Stimulated activated CD4-positive, alpha-beta T cell treated with anti-CD3 and anti-CD28 coated beads, Interleukin-12 subunit alpha, Interleukin-12 subunit beta, amount 100 ng/mL, for 24 hours (primary cell): ENCODE data around the gene USP54.
"Not testable (repeated sequence)": the region's sequence is repeated elsewhere in the genome, so short reads cannot be mapped to it uniquely, and the experiment has no call there.

Source experiments
- DNase-seq, 2 experiments: peaks; one replicate each; pipeline ENCODE4 v3.0.0-alpha.2; 2020; ENCODE audit warnings: low read depth in 2 of 2

Gene USP54

DNA sequence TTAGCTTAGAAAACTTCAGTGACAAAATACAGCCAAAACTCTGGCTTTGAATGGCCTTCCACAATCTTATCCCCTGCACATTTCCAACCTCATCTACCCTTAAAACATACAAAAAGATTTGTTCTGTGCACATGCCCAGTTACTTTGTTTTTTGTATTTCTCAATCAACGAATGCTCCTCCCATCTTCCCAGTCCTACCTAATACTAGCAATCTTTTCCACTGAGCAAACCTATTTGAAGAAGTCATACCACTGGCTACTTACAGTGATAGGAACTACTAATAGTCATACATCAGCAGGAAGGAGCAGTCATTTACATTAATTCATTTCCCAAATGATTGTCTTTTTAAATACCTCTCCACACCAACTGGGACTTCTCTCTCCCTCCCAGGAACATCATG lies 2.5 kb downstream of the USP54 start:
- no peak for DNase-seq

DNA sequence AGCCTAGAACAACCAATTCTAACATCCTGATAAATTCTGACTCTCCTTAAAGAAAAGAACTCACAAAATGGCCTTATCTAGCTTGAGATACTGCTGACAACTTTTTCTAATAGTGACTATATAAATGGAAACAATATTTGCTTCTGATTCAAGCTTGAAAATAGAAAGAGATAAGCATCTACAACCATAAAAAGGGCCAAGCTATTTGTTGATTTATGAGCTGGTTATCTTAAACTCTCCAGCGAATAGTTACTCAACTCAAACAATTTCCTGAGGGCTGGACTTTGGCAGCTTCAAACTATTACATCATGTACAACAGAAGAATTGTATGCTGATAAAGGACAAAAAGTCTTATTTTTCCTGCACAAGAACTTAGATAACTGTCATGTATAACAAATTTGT lies 4.6 kb downstream of the USP54 start:
- DNase-seq, result no peak

DNA sequence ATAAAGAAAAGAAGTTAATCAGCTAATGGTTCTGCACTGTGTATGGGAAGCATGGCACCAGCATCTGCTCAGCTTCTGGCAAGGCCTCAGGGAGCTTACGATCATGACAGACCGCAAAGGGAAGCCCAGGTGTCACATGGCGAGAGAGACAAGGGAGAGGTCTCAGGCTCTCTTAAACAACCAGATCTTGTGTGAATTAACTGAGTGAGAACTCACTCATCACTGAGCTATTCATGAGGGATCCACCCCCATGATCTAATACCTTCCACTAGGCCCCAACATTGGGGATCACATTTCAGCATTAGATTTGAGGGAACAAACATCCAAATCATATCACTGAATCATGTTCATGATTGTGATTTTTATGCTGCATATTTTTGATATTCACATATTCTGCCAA lies 5.8 kb downstream of the USP54 start:
- DNase-seq, result no peak

DNA sequence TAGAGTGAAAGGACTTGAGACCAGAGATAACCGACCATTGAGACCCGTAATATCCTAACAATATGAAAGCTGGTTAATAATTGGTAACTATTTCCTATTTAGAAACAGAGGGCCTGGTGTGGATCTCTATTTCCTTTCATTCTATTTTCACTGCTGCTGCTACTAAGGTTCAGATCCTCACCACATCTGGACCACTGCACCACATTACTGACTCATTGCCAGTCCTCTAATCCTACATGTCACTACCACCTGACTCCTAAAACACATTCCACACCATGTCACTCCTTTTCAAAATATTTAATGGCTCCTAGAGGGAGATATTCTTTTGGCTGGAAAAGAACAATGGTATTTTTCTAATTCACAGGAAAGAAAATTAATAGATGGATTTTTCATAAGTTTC lies 6.4 kb downstream of the USP54 start:
- DNase-seq, result no peak

- DNase-seq, result no peak
Observed at GRCh38 chr10:73581918-73582317, 9.2 kb downstream of the USP54 start.

DNA sequence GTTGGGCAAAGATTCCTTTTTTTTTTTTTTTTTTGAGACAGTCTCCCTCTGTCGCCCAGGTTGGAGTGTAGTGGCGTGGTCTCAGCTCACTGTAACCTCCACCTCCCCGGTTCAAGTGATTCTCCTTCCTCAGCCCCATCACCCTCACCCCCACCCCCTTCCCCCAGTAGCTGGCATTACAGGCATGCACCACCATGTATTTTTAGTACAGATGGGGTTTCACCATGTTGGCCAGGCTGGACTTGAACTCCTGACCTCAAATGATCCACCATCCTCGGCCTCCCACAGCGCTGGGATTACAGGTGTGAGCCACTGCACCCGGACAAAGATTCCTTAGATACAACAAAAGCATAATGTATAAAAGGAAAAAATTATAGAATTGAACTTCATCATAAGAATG lies 12.2 kb downstream of the USP54 start:
- not testable (repeated sequence) for DNase-seq

- no peak for DNase-seq
Observed at GRCh38 chr10:73577788-73578187, 13.4 kb downstream of the USP54 start.

DNA sequence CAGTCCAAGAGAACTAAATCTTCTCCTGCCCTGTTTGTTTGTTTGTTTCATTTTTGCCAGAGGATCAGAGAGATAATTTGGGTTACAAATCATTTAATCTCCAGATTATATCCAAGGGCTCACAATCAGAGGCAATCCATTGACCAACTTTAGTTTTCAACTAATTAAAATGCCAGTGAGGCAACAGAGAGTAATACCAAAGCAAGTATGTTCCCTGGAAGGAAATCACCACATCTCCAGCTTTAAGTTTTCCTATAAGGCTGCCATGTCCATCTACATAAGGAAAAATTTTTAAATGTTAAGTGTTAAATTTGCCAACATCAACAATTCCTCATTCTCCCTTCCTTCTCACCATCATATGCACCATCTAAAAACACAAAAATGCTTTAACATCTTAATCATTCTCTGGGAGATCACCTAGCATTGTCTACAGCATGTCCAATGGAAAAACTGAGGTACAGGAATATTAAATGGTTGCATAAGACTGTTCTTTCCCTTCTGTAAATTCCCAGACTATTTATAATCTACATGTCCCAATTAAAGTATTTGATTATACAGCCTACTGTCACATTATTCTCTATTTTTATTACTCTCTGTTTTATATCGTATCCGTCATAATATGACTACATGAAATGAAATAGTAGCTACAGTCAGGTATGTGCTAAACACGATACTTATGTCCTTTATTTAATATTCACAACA lies 14.1 kb downstream of the USP54 start:
- no peak for DNase-seq

GRCh38 chr10:73576178-73576889 lies 14.8 kb downstream of the USP54 start:
- DNase-seq, result no peak

DNA sequence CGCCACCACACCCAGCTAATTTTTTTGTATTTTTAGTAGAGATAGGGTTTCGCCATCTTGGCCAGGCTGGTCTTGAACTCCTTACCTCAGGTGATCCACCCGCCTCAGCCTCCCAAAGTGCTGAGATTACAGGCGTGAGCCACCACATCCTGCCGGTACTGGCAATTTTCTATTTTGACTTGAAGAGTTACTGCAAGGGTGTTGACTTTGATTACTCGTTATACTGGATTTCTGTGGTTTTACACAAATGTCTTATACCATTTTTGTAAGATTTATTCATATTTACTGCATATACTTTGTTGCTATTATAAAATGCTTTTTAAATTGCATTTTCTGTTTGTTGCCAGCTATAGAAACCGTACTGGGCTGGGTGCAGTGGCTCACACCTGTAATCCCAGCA lies 24.1 kb downstream of the USP54 start:
- DNase-seq, result not testable (repeated sequence)

DNA sequence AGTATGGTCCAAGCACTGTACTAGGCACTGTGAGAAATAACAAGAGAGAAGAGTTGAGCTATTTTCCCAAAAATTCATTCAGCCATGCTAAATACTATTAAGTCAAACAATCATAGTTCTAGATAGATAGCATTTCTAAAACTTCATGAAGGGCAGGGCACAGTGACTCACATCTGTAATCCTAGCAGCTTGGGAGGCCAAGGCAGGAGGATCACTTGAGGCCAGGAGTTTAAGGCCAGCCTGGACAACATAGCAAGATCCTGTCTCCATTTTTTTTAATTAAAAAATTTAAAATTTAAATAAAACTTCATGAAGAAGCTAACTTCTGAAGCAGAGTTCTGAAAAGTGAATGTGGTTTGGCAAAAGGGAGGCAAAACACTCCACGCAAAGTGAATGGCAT lies 29.9 kb downstream of the USP54 start:
- no peak for DNase-seq

DNA sequence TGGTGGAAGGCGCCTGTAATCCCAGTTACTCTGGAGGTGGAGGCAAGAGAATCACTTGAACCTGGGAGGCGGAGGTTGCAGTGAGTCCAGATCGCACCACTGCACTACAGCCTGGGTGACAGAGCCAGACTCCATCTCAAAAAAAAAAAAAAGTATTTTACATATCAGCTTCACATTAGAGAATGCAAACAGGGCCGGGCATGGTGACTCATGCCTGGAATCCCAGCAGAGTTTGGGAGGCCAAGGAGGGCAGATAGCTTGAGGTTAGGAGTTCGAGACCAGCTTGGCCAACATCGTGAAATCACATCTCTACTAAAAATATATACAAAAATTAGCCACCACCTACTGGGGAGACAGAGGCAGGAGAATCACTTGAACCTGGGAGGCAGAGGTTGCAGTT lies 31.6 kb downstream of the USP54 start:
- no peak for DNase-seq

DNA sequence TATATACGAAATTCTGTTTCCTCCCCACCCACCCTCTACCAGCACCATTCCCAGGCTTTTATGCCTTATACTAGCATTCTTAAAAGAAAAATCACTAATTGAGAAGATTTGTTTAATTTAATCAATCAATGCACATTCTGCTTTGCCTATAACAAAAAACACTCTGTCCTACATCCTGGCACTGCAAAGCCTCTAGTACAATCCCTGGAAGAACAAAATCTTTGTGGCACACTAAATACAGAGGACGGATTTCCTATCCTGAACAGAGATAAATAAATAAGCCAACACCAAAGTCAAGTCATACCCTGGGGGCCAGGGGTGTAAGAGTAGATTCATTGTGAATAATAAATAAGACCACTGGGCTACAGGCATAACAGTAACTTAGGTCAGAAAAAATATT lies 34.3 kb downstream of the USP54 start:
- no peak for DNase-seq

GRCh38 chr10:73554721-73555120 lies 36.4 kb downstream of the USP54 start:
- DNase-seq, result no peak

GRCh38 chr10:73553761-73554160 lies 37.4 kb downstream of the USP54 start:
- no peak for DNase-seq

GRCh38 chr10:73552819-73553715 lies 38.1 kb downstream of the USP54 start:
- no peak for DNase-seq

DNA sequence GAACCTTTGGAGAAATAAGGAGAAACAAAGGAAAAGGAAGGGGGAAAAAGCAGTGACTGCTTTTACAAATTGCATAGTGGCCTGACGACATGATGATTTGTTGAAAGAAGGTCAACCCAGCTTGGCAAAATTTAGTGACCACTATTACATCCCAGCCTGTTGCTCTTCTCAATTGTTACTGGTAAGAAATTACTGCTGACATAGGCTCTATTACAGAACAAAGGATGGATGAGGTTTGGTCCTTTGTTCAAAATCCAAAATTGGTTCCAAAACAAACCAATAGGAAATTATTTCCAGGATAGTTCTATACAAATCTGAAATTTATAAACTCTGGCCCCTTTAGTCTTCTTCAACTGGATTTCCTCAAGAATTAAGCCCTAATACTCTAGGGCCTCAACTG lies 39.6 kb downstream of the USP54 start:
- no peak for DNase-seq

DNA sequence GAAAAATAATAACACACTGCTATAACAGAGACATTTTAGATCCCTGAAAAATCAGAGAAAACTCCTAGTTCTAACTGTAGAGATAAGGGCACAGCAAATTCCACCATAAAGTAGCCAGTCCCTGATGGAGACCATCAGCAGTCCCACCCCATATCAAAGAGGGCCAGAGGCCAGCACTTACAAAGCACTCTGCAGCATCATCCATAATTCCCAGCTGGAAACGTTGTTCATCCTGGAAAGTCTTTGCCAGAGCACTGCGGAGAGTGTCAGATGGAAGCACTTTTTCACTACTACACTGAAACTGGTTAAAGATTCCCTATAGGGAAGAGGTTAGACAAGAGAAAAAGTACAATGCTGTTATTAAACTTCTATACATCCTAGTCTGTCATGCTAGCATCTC lies 45.8 kb downstream of the USP54 start:
- DNase-seq, result no peak

DNA sequence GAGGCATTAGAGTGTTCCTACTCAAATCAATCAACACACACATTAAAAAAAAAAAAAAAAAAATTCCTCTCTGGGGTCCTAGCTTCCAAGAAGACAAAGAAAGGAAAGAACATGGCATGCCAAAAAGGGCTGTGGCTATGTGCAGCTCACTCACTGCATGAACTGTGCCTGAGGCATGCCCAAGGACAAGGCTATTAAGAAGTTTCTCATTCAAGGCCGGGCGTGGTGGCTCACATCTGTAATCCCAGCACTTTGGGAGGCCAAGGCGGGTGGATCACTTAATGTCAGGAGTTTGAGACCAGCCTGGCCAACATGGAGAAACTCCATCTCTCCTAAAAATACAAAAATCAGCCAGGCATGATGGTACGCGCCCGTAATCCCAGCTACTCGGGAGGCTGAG lies 53.4 kb downstream of the USP54 start:
- no peak for DNase-seq

DNA sequence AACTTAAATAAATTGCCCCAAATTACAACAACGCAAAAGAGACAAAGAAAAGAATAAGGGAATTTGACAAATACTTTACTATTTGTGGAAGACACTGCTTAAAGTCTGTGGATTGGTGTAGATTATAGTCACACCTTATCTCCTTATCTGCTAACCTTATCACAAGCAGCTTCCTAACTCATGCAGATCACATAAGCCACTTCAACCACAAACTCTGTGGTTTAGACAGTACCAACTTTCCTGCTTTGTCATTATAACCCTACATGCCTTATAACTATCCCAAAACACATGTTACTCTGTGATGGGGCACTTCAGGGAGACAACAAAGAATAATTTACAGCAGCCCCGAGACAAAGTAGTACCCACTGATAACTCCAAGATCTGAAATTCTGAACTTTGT lies 53.9 kb downstream of the USP54 start:
- no peak for DNase-seq

- DNase-seq, result no peak
Observed at GRCh38 chr10:73534857-73535256, 56.3 kb downstream of the USP54 start.

GRCh38 chr10:73529089-73529832 lies 61.9 kb downstream of the USP54 start:
- DNase-seq, result peak in 1 of 2 experiments; percentile 2
